ENCODE measurements around the gene POLR3F. TPM values are rescaled to one million over a fixed set of nuclear protein-coding genes. Genes with fewer than 3 reads are reported as not detected.
"Not testable (repeated sequence)": the region's sequence is repeated elsewhere in the genome, so short reads cannot be mapped to it uniquely, and the experiment has no call there.

POLR3F gene
- total and polyA plus RNA-seq, 5 experiments from 2014 or later = 5.2 to 13.0 (median 9.3) TPM

GRCh38 chr20:18511571-18511970 lies 44.4 kb downstream of the POLR3F start:
- DNase-seq (no peak), ATAC-seq (no peak)
- POLR2A ChIA-PET = no interaction called here
- H3K36me3 Mint-ChIP-seq = peaks cover 0 to 63% (median 26%) of the 10 kb centered on the region in 3 donors
- H3K4me3 Mint-ChIP-seq = no peak overlapping the region
- no peak overlapping the region for H3K27ac Mint-ChIP-seq
- H3K9me3 Mint-ChIP-seq = no peaks in the 10 kb centered on the region
- H3K27me3 Mint-ChIP-seq = peaks cover 0 to 2% (median 0%) of the 10 kb centered on the region in 5 donors
- H3K4me1 Mint-ChIP-seq = peaks cover 28 to 72% (median 61%) of the 10 kb centered on the region in 4 donors

- ATAC-seq (no peak), DNase-seq (no peak)
- no peak overlapping the region for H3K27ac Mint-ChIP-seq
- H3K9me3 Mint-ChIP-seq = no peaks in the 10 kb centered on the region
- H3K36me3 Mint-ChIP-seq = peaks cover 0 to 64% (median 26%) of the 10 kb centered on the region in 3 donors
- peaks cover 20 to 58% (median 48%) of the 10 kb centered on the region in 4 donors for H3K4me1 Mint-ChIP-seq
- H3K4me3 Mint-ChIP-seq = peak overlapping the region in 2 of 10 donors; percentile 9 to 20
- POLR2A ChIA-PET = no interaction called here
- H3K27me3 Mint-ChIP-seq = no peaks in the 10 kb centered on the region
These were observed 46.0 kb downstream of the POLR3F start for GRCh38 chr20:18513208-18513607.

GRCh38 chr20:18514127-18514526 lies 46.9 kb downstream of the POLR3F start:
- POLR2A ChIA-PET = no interaction called here
- no peak overlapping the region for H3K27ac Mint-ChIP-seq
- H3K4me1 Mint-ChIP-seq = peaks cover 15 to 49% (median 38%) of the 10 kb centered on the region in 4 donors
- no peak overlapping the region for H3K4me3 Mint-ChIP-seq
- no peaks in the 10 kb centered on the region for H3K27me3 Mint-ChIP-seq
- H3K36me3 Mint-ChIP-seq = peaks cover 0 to 63% (median 26%) of the 10 kb centered on the region in 3 donors
- H3K9me3 Mint-ChIP-seq = no peaks in the 10 kb centered on the region
- ATAC-seq (no peak), DNase-seq (no peak)

GRCh38 chr20:18515973-18516372 lies 48.8 kb downstream of the POLR3F start:
- POLR2A ChIA-PET = interaction anchor here (0.6 to 0.7 kb wide), 2 partner anchors 8 to 9 kb away, joined by 3 read pairs; no protein-coding TSS in a partner anchor
- Mint-ChIP-seq H3K4me3 (no peak overlapping the region), H3K4me1 (peaks cover 11 to 33% (median 22%) of the 10 kb centered on the region in 4 donors)

GRCh38 chr20:18522066-18522465 lies 54.9 kb downstream of the POLR3F start:
- H3K9me3 Mint-ChIP-seq, ATAC-seq, POLR2A ChIA-PET, H3K4me1 Mint-ChIP-seq, H3K27me3 Mint-ChIP-seq, H3K4me3 Mint-ChIP-seq, DNase-seq: not testable (repeated sequence)
- Mint-ChIP-seq H3K36me3 (peaks cover 3 to 35% (median 11%) of the 10 kb centered on the region in 3 donors), H3K27ac (peak overlapping the region in 1 of 10 donors; percentile 27)

More at GRCh38 chr20:18515973-18516372, 48.8 kb downstream of the POLR3F start:
- Mint-ChIP-seq H3K36me3 (peaks cover 0 to 49% (median 15%) of the 10 kb centered on the region in 3 donors), H3K27ac (peak overlapping the region in 1 of 10 donors; percentile 56), H3K9me3 (no peaks in the 10 kb centered on the region), H3K27me3 (no peaks in the 10 kb centered on the region)
- DNase-seq (no peak), ATAC-seq (no peak)

GRCh38 chr20:18523066-18523465 lies 55.9 kb downstream of the POLR3F start:
- no peaks in the 10 kb centered on the region for H3K27me3 Mint-ChIP-seq
- peaks cover 3 to 45% (median 13%) of the 10 kb centered on the region in 3 donors for H3K36me3 Mint-ChIP-seq
- DNase-seq = no peak
- ATAC-seq = no peak
- no peak overlapping the region for H3K4me3 Mint-ChIP-seq
- H3K9me3 Mint-ChIP-seq = no peaks in the 10 kb centered on the region
- peaks cover 0 to 3% (median 0%) of the 10 kb centered on the region in 4 donors for H3K4me1 Mint-ChIP-seq
- POLR2A ChIA-PET = interaction anchor here (0.7 kb wide), 1 partner anchor 500 kb away, joined by 6 read pairs; no protein-coding TSS in a partner anchor
- H3K27ac Mint-ChIP-seq = peak overlapping the region in 1 of 10 donors; percentile 59

- ATAC-seq (no peak), DNase-seq (no peak)
- Mint-ChIP-seq H3K9me3 (no peaks in the 10 kb centered on the region), H3K4me1 (peaks cover 0 to 8% (median 0%) of the 10 kb centered on the region in 4 donors), H3K27ac (peak overlapping the region in 4 of 10 donors; percentile 31 to 67 (median 40)), H3K27me3 (no peaks in the 10 kb centered on the region), H3K36me3 (peaks cover 3 to 60% (median 17%) of the 10 kb centered on the region in 3 donors), H3K4me3 (no peak overlapping the region)
- POLR2A ChIA-PET = interaction anchor here (0.6 kb wide), 1 partner anchor 9 kb away, joined by 3 read pairs; no protein-coding TSS in a partner anchor
These were observed 57.5 kb downstream of the POLR3F start for GRCh38 chr20:18524646-18525045.

GRCh38 chr20:18526761-18527160 lies 59.6 kb downstream of the POLR3F start:
- H3K27me3 Mint-ChIP-seq, DNase-seq, H3K9me3 Mint-ChIP-seq, ATAC-seq, H3K4me1 Mint-ChIP-seq, H3K4me3 Mint-ChIP-seq, POLR2A ChIA-PET, H3K27ac Mint-ChIP-seq: not testable (repeated sequence)
- peaks cover 3 to 78% (median 28%) of the 10 kb centered on the region in 3 donors for H3K36me3 Mint-ChIP-seq

GRCh38 chr20:18527339-18527738 lies 60.1 kb downstream of the POLR3F start:
- H3K4me3 Mint-ChIP-seq = no peak overlapping the region
- H3K36me3 Mint-ChIP-seq = peaks cover 3 to 83% (median 34%) of the 10 kb centered on the region in 3 donors
- peak overlapping the region in 2 of 10 donors; percentile 6 to 36 for H3K27ac Mint-ChIP-seq
- H3K4me1 Mint-ChIP-seq = peaks cover 0 to 7% (median 0%) of the 10 kb centered on the region in 4 donors
- H3K27me3 Mint-ChIP-seq = no peaks in the 10 kb centered on the region
- no peak for DNase-seq
- ATAC-seq = no peak
- H3K9me3 Mint-ChIP-seq = no peaks in the 10 kb centered on the region
- POLR2A ChIA-PET = interaction anchor here (0.6 kb wide), 1 partner anchor 45 kb away, joined by 3 read pairs; no protein-coding TSS in a partner anchor

GRCh38 chr20:18527836-18528235 lies 60.6 kb downstream of the POLR3F start:
- Mint-ChIP-seq H3K27me3 (no peaks in the 10 kb centered on the region), H3K9me3 (no peaks in the 10 kb centered on the region), H3K27ac (no peak overlapping the region), H3K36me3 (peaks cover 3 to 88% (median 37%) of the 10 kb centered on the region in 3 donors), H3K4me1 (peaks cover 0 to 6% (median 0%) of the 10 kb centered on the region in 4 donors), H3K4me3 (no peak overlapping the region)
- DNase-seq = no peak
- ATAC-seq = no peak
- POLR2A ChIA-PET = interaction anchor here (0.6 kb wide), 1 partner anchor 44 kb away, joined by 3 read pairs; no protein-coding TSS in a partner anchor

- POLR2A ChIA-PET = no interaction called here
- peak overlapping the region in 1 of 10 donors; percentile 34 for H3K27ac Mint-ChIP-seq
These were observed 61.9 kb downstream of the POLR3F start for GRCh38 chr20:18529041-18529440.

GRCh38 chr20:18532626-18533025 lies 65.4 kb downstream of the POLR3F start:
- POLR2A ChIA-PET = no interaction called here
- H3K36me3 Mint-ChIP-seq = peaks cover 4 to 94% (median 37%) of the 10 kb centered on the region in 3 donors
- H3K9me3 Mint-ChIP-seq = peaks cover 0 to 3% (median 0%) of the 10 kb centered on the region in 9 donors
- H3K4me3 Mint-ChIP-seq = no peak overlapping the region
- H3K27me3 Mint-ChIP-seq = no peaks in the 10 kb centered on the region
- ATAC-seq = no peak
- no peak overlapping the region for H3K27ac Mint-ChIP-seq
- peaks cover 0 to 4% (median 0%) of the 10 kb centered on the region in 4 donors for H3K4me1 Mint-ChIP-seq
- DNase-seq = no peak

More at GRCh38 chr20:18529041-18529440, 61.9 kb downstream of the POLR3F start:
- DNase-seq (no peak), ATAC-seq (no peak)
- Mint-ChIP-seq H3K36me3 (peaks cover 3 to 94% (median 40%) of the 10 kb centered on the region in 3 donors), H3K4me3 (no peak overlapping the region), H3K9me3 (no peaks in the 10 kb centered on the region), H3K27me3 (no peaks in the 10 kb centered on the region), H3K4me1 (peaks cover 0 to 4% (median 0%) of the 10 kb centered on the region in 4 donors)

- peaks cover 4 to 94% (median 39%) of the 10 kb centered on the region in 3 donors for H3K36me3 Mint-ChIP-seq
- POLR2A ChIA-PET = no interaction called here
- DNase-seq (no peak), ATAC-seq (no peak)
- no peak overlapping the region for H3K27ac Mint-ChIP-seq
- H3K4me1 Mint-ChIP-seq = peaks cover 0 to 3% (median 0%) of the 10 kb centered on the region in 4 donors
- peaks cover 0 to 3% (median 0%) of the 10 kb centered on the region in 9 donors for H3K9me3 Mint-ChIP-seq
- H3K27me3 Mint-ChIP-seq = no peaks in the 10 kb centered on the region
- H3K4me3 Mint-ChIP-seq = no peak overlapping the region
These were observed 66.3 kb downstream of the POLR3F start for GRCh38 chr20:18533491-18533890.

Measured in naive thymus-derived CD8-positive, alpha-beta T cell (primary cell).